SK-N-SH (cell line): ENCODE results near the gene SVBP. TPM values are rescaled to one million over a fixed set of nuclear protein-coding genes. Genes with fewer than 3 reads are reported as not detected.

Experiments
- CTCF ChIA-PET: fragments of 300-600, 350-600 bp; formaldehyde crosslinking; extraction: SDS; loops from one replicate; lab custom pipeline; 2021; lab: Yijun Ruan, JAX
- POLR2A ChIA-PET: fragments of 350-600 bp; sonication (Branson Sonifier 250); formaldehyde crosslinking; extraction: SDS; loops from one replicate; lab custom pipeline; 2020; ENCODE audit warnings: antibody characterized with exemption, inconsistent platforms; lab: Yijun Ruan, JAX
- DNase-seq: peaks from one replicate; pipeline ENCODE4 v3.0.0; 2012
- H2AFZ ChIP-seq: fragments of 200-600 bp; sonication (generic); 2 replicates; pipeline ENCODE4 v1.8.1; 2016; ENCODE audit warnings: antibody characterized with exemption, mild to moderate bottlenecking, low read depth
- H3F3A ChIP-seq: fragments of 200-600 bp; sonication (generic); replicated peaks from 2 replicates; pipeline ENCODE3; 2016; ENCODE audit warnings: antibody characterized with exemption, mild to moderate bottlenecking; ENCODE audit not compliant: insufficient read depth
- H3K27ac ChIP-seq, 2 experiments: fragments of 200-500 bp in 1 of 2; fragments of 200-600 bp in 1 of 2; sonication (Bioruptor generic) in 1 of 2; sonication (generic), shearing (Covaris generic) in 1 of 2; 2 replicates each; pipeline versions ENCODE4 v1.5.1 to v1.6.1; 2014 to 2016; ENCODE audit warnings: low read depth in 2 of 2, inconsistent platforms in 1 of 2, low read length in 1 of 2, mild to moderate bottlenecking in 1 of 2, mixed read lengths in 1 of 2
- H3K27me3 ChIP-seq: fragments of 200-600 bp; sonication (generic), shearing (Covaris generic); 2 replicates; pipeline ENCODE4 v1.6.1; 2016; ENCODE audit warnings: mixed run types; ENCODE audit not compliant: insufficient read depth
- H3K36me3 ChIP-seq, 2 experiments: fragments of 200-500 bp in 1 of 2; fragments of 200-600 bp in 1 of 2; sonication (Bioruptor generic) in 1 of 2; sonication (generic) in 1 of 2; replicated peaks in 1 of 2; 2 replicates each; pipeline versions ENCODE3 to v1.5.1; 2014 to 2016; ENCODE audit warnings: low read length in 1 of 2, mild to moderate bottlenecking in 1 of 2; ENCODE audit not compliant: insufficient read depth in 2 of 2, control insufficient read depth in 1 of 2
- H3K4me1 ChIP-seq, 2 experiments: fragments of 200-500 bp in 1 of 2; fragments of 200-600 bp in 1 of 2; sonication (Bioruptor generic) in 1 of 2; sonication (generic), shearing (Covaris generic) in 1 of 2; 2 replicates each; pipeline versions ENCODE4 v1.5.1 to v1.6.1; 2014 to 2016; ENCODE audit warnings: low read depth in 1 of 2, low read length in 1 of 2, mixed run types in 1 of 2; ENCODE audit not compliant: insufficient read depth in 2 of 2, control insufficient read depth in 1 of 2
- H3K4me2 ChIP-seq: fragments of 200-600 bp; sonication (generic), shearing (Covaris generic); 2 replicates; pipeline ENCODE4 v1.6.1; 2017; ENCODE audit warnings: mixed run types
- H3K4me3 ChIP-seq, 2 experiments: fragments of 200-500 bp in 1 of 2; fragments of 200-600 bp in 1 of 2; sonication (Bioruptor generic) in 1 of 2; sonication (generic), shearing (Covaris generic) in 1 of 2; 2 replicates each; pipeline versions ENCODE4 v1.5.1 to v1.8.1; 2014 to 2016; ENCODE audit warnings: low read depth in 2 of 2, inconsistent platforms in 1 of 2, low read length in 1 of 2, mild to moderate bottlenecking in 1 of 2, mixed read lengths in 1 of 2, moderate library complexity in 1 of 2
- H3K79me2 ChIP-seq: fragments of 200-600 bp; sonication (generic); 2 replicates; pipeline ENCODE4 v1.8.1; 2017; ENCODE audit warnings: mild to moderate bottlenecking; ENCODE audit not compliant: insufficient read depth
- H3K9ac ChIP-seq: fragments of 200-600 bp; sonication (generic); 2 replicates; pipeline ENCODE4 v1.6.1; 2017; ENCODE audit warnings: mixed run types
- H3K9me2 ChIP-seq: fragments of 200-600 bp; sonication (generic); 2 replicates; pipeline ENCODE4 v1.6.1; 2017; ENCODE audit warnings: mixed run types
- H3K9me3 ChIP-seq: fragments of 200-600 bp; sonication (generic); 2 replicates; pipeline ENCODE4 v1.6.1; 2017; ENCODE audit warnings: mixed run types, mild to moderate bottlenecking, moderate library complexity
- H4K20me1 ChIP-seq: fragments of 200-600 bp; sonication (generic); 2 replicates; pipeline ENCODE4 v1.6.1; 2017; ENCODE audit warnings: mild to moderate bottlenecking, mixed run types; ENCODE audit not compliant: insufficient read depth
- ELF1 ChIP-seq: IDR thresholded peaks from 2 replicates; pipeline ENCODE4 v1.4.0; 2012
- FOXJ3 ChIP-seq: sonication (generic); formaldehyde crosslinking; IDR thresholded peaks from 2 replicates; pipeline ENCODE4 v1.5.1; 2020; ENCODE audit warnings: mild to moderate bottlenecking, missing genetic modification reagents
- FOXM1 ChIP-seq: IDR thresholded peaks from 2 replicates; pipeline ENCODE4 v1.4.0; 2012; ENCODE audit warnings: low read depth, mild to moderate bottlenecking
- IRF3 ChIP-seq: fragments of 150-350 bp; IDR thresholded peaks from 2 replicates; pipeline ENCODE4 v1.6.1; 2016; ENCODE audit warnings: mild to moderate bottlenecking, low read depth, low read length
- JUND ChIP-seq: IDR thresholded peaks from 2 replicates; pipeline ENCODE4 v1.4.0; 2012
- MXI1 ChIP-seq: IDR thresholded peaks from 2 replicates; pipeline ENCODE4 v1.6.1; 2012; ENCODE audit warnings: mild to moderate bottlenecking, low read depth, low read length, improper control_type of control experiment
- RFX5 ChIP-seq: IDR thresholded peaks from 2 replicates; pipeline ENCODE4 v1.6.1; 2012; ENCODE audit warnings: mild to moderate bottlenecking, improper control_type of control experiment, low read length
- RXRA ChIP-seq: IDR thresholded peaks from 2 replicates; pipeline ENCODE4 v1.4.0; 2012; ENCODE audit warnings: low read depth, mild to moderate bottlenecking, borderline replicate concordance
- TEAD4 ChIP-seq: IDR thresholded peaks from 2 replicates; pipeline ENCODE4 v1.4.0; 2012; ENCODE audit warnings: mild to moderate bottlenecking, borderline replicate concordance; ENCODE audit not compliant: insufficient read depth
- WGBS: methylation state at CpG from one replicate; pipeline ENCODE4 v1.1.6; 2017; ENCODE audit warnings: low lambda C conversion rate; 5-methylcytosine and 5-hydroxymethylcytosine counted together
- polyA plus RNA-seq, 3 experiments: library from polyadenylated mRNA; depleted of rRNA; stranded (reverse); fragments of >200 nt; gene quantifications; 2 replicates each; pipeline ENCODE4 v1.2.3, GENCODE V29; 2012

Gene SVBP
- polyA plus RNA-seq, 1 of the 3 experiments (the other 2 are of a cell fraction): 18.6 TPM

- Histone ChIP-seq H4K20me1 (no peaks in the 10 kb centered on the region; the same call in 1 of the 2 replicates), H2AFZ (no peak overlapping the region), H3K9ac (no peak overlapping the region), H3K9me2 (no peaks in the 10 kb centered on the region), H3K79me2 (peaks cover 5% of the 10 kb centered on the region; the same call in 1 of the 2 replicates), H3K27me3 (no peaks in the 10 kb centered on the region), H3K4me1 (peaks cover 19 to 20% of the 10 kb centered on the region in 2 experiments; a peak in 3 of 4 replicates), H3K27ac (no peak overlapping the region), H3K4me3 (no peak overlapping the region), H3F3A (peaks cover 5% of the 10 kb centered on the region), H3K36me3 (peaks cover 0 to 4% of the 10 kb centered on the region in 2 experiments), H3K4me2 (no peak overlapping the region), H3K9me3 (no peaks in the 10 kb centered on the region)
- DNase-seq: peak; percentile 20
- WGBS: 96% methylated on average over 10 of the region's 10 CpGs
- ChIA-PET CTCF (interaction anchor here (1.2 to 2.3 kb wide), 2 partner anchors 21 to 248 kb away, joined by 4 to 9 read pairs; partner anchors contain the start of gene ZNF691), POLR2A (no interaction called here)
- TF ChIP-seq ELF1 (no peak), RXRA (no peak), JUND (no peak), FOXJ3 (no peak)
These were observed 8.0 kb upstream of the SVBP start for GRCh38 chr1:42825036-42825851.

- WGBS: 99% methylated on average over 4 of the region's 4 CpGs
- Histone ChIP-seq H3F3A (peaks cover 5% of the 10 kb centered on the region), H3K9me3 (no peaks in the 10 kb centered on the region), H3K4me3 (no peak overlapping the region), H3K27ac (no peak overlapping the region), H3K79me2 (peaks cover 12% of the 10 kb centered on the region; the same call in 1 of the 2 replicates), H3K4me1 (peaks cover 19 to 20% of the 10 kb centered on the region in 2 experiments; a peak in 3 of 4 replicates), H3K36me3 (peaks cover 0 to 4% of the 10 kb centered on the region in 2 experiments), H3K4me2 (no peak overlapping the region), H3K9ac (no peak overlapping the region), H3K27me3 (no peaks in the 10 kb centered on the region), H3K9me2 (no peaks in the 10 kb centered on the region), H4K20me1 (no peaks in the 10 kb centered on the region; the same call in 1 of the 2 replicates), H2AFZ (no peak overlapping the region)
- no peak for DNase-seq
- TF ChIP-seq IRF3 (no peak), FOXM1 (no peak), RFX5 (no peak), MXI1 (no peak), TEAD4 (no peak)
- CTCF ChIA-PET: interaction anchor here (1.2 to 2.3 kb wide), 2 partner anchors 22 to 249 kb away, joined by 4 to 9 read pairs; partner anchors contain the start of gene ZNF691
- POLR2A ChIA-PET: interaction anchor here (0.6 kb wide), 1 partner anchor 26 kb away, joined by 4 read pairs; no protein-coding TSS in a partner anchor
These were observed 7.4 kb upstream of the SVBP start for GRCh38 chr1:42824481-42825035.
